Measurements from ENCODE around the gene C1QTNF6.

DNA sequence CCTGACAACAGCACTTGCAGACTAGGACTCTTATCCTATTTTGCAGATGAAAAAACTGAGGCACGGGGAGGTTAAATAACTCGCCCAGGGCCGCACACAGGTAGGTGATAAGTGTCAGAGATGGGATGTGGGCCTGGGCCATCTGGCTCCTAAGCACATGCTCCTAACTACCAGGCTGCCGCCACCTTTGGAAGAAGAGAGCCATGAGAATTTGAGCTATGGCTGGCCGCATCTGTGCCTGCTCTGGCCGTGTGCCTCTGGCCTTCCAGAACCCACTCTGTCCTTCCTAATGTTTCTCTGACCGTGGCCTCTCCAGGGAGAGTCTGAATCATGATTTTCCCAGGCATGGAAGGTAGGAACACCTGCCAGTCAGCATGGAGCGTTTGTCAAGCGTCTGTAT lies 23.0 kb downstream of the C1QTNF6 start:
- TF ChIP-seq, protein P1, sequence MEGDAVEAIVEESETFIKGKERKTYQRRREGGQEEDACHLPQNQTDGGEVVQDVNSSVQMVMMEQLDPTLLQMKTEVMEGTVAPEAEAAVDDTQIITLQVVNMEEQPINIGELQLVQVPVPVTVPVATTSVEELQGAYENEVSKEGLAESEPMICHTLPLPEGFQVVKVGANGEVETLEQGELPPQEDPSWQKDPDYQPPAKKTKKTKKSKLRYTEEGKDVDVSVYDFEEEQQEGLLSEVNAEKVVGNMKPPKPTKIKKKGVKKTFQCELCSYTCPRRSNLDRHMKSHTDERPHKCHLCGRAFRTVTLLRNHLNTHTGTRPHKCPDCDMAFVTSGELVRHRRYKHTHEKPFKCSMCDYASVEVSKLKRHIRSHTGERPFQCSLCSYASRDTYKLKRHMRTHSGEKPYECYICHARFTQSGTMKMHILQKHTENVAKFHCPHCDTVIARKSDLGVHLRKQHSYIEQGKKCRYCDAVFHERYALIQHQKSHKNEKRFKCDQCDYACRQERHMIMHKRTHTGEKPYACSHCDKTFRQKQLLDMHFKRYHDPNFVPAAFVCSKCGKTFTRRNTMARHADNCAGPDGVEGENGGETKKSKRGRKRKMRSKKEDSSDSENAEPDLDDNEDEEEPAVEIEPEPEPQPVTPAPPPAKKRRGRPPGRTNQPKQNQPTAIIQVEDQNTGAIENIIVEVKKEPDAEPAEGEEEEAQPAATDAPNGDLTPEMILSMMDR (IDR thresholded peaks at IDR 0.05; ENCODE audit: low read depth, low read length, missing input control) = no peak
- TF ChIP-seq RAD21 (IDR thresholded peaks at IDR 0.05) (no peak), TAF1 (conservative IDR thresholded peaks at IDR 0.05) (no peak), FOXA2 (IDR thresholded peaks at IDR 0.05) (no peak), SP1 (IDR thresholded peaks at IDR 0.05) (no peak), JUND (IDR thresholded peaks at IDR 0.05) (no peak)
- TF ChIP-seq, protein P2, sequence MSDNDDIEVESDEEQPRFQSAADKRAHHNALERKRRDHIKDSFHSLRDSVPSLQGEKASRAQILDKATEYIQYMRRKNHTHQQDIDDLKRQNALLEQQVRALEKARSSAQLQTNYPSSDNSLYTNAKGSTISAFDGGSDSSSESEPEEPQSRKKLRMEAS (IDR thresholded peaks at IDR 0.05) = no peak
